ENCODE results near the gene MEOX2.

GRCh38 chr7:15720849-15721471, 34.5 kb upstream of the MEOX2 start:
- TF ChIP-seq EZH2phosphoT487 (IDR thresholded peaks at IDR 0.05; ENCODE audit: insufficient read depth, low read depth) (no peak), EZH2 (IDR thresholded peaks at IDR 0.05; ENCODE audit: insufficient read depth, poor library complexity, severe bottlenecking) (no peak)
